Stimulated activated CD4-positive, alpha-beta T cell treated with anti-CD3 and anti-CD28 coated beads, Interleukin-4, amount 100 ng/mL, for 4 hours (primary cell): ENCODE results near the gene THSD7A.

Experiments used
- DNase-seq, 2 experiments: peaks; one replicate each; pipeline ENCODE4 v3.0.0-alpha.2; 2020

The THSD7A gene

GRCh38 chr7:11702938-11703337 lies 129.1 kb downstream of the THSD7A start:
- DNase-seq, result no peak

- DNase-seq, result no peak
Observed at GRCh38 chr7:11701829-11702560, 130.0 kb downstream of the THSD7A start.

GRCh38 chr7:11699666-11700065 lies 132.3 kb downstream of the THSD7A start:
- DNase-seq, result no peak

GRCh38 chr7:11698384-11698871 lies 133.6 kb downstream of the THSD7A start:
- no peak for DNase-seq

GRCh38 chr7:11690395-11690794 lies 141.6 kb downstream of the THSD7A start:
- DNase-seq, result no peak

- DNase-seq, result no peak
Observed at GRCh38 chr7:11689096-11689495, 142.9 kb downstream of the THSD7A start.

- no peak for DNase-seq
Observed at GRCh38 chr7:11681461-11681860, 150.5 kb downstream of the THSD7A start.

- no peak for DNase-seq
Observed at GRCh38 chr7:11675163-11675562, 156.8 kb downstream of the THSD7A start.

GRCh38 chr7:11668727-11669126 lies 163.3 kb downstream of the THSD7A start:
- no peak for DNase-seq

GRCh38 chr7:11667810-11668185 lies 164.2 kb downstream of the THSD7A start:
- no peak for DNase-seq

GRCh38 chr7:11667071-11667809 lies 164.8 kb downstream of the THSD7A start:
- DNase-seq, result no peak

GRCh38 chr7:11665357-11665756 lies 166.6 kb downstream of the THSD7A start:
- no peak for DNase-seq

GRCh38 chr7:11655642-11656041 lies 176.4 kb downstream of the THSD7A start:
- DNase-seq, result no peak

- no peak for DNase-seq
Observed at GRCh38 chr7:11655163-11655562, 176.8 kb downstream of the THSD7A start.

GRCh38 chr7:11650500-11650899 lies 181.5 kb downstream of the THSD7A start:
- DNase-seq, result no peak

- DNase-seq, result no peak
Observed at GRCh38 chr7:11650030-11650429, 182.0 kb downstream of the THSD7A start.

GRCh38 chr7:11648980-11649379 lies 183.0 kb downstream of the THSD7A start:
- DNase-seq, result no peak

GRCh38 chr7:11648101-11648500 lies 183.9 kb downstream of the THSD7A start:
- DNase-seq, result no peak

- DNase-seq, result no peak
Observed at GRCh38 chr7:11642841-11643240, 189.2 kb downstream of the THSD7A start.

- no peak for DNase-seq
Observed at GRCh38 chr7:11642276-11642675, 189.7 kb downstream of the THSD7A start.

GRCh38 chr7:11638011-11638774 lies 193.8 kb downstream of the THSD7A start:
- no peak for DNase-seq

- DNase-seq, result no peak
Observed at GRCh38 chr7:11636274-11636673, 195.7 kb downstream of the THSD7A start.

- DNase-seq, result no peak
Observed at GRCh38 chr7:11633310-11633709, 198.7 kb downstream of the THSD7A start.

- no peak for DNase-seq
Observed at GRCh38 chr7:11630355-11630754, 201.6 kb downstream of the THSD7A start.
